MM.1S (cell line): ENCODE results near the gene ZNRF3.

Experiments used
- DNase-seq: peaks from one replicate; pipeline ENCODE4 v3.0.0-alpha.2; 2015
- H2AFZ ChIP-seq: fragments of 300-600 bp; sonication (generic); 2 replicates; pipeline ENCODE4 v1.6.0; 2016; ENCODE audit warnings: antibody characterized with exemption, low read length
- H3F3A ChIP-seq: fragments of 300-600 bp; sonication (generic); 2 replicates; pipeline ENCODE4 v1.6.1; 2016; ENCODE audit warnings: mild to moderate bottlenecking, antibody characterized with exemption, low read length, moderate library complexity, mixed read lengths; ENCODE audit not compliant: insufficient read depth
- H3K27ac ChIP-seq: fragments of 300-600 bp; sonication (generic); 2 replicates; pipeline ENCODE4 v1.5.1; 2016; ENCODE audit warnings: mild to moderate bottlenecking, low read length
- H3K27me3 ChIP-seq: fragments of 300-600 bp; sonication (generic); replicated peaks from 2 replicates; pipeline ENCODE4 v1.6.0; 2016; ENCODE audit warnings: low read length; ENCODE audit not compliant: insufficient read depth
- H3K36me3 ChIP-seq: fragments of 300-600 bp; sonication (generic); replicated peaks from 2 replicates; pipeline ENCODE4 v1.6.1; 2016; ENCODE audit warnings: mild to moderate bottlenecking, low read length, mixed read lengths; ENCODE audit not compliant: insufficient read depth
- H3K4me1 ChIP-seq: fragments of 300-600 bp; sonication (generic); 2 replicates; pipeline ENCODE4 v1.6.1; 2016; ENCODE audit warnings: low read length, mixed read lengths
- H3K4me2 ChIP-seq: fragments of 300-600 bp; sonication (generic); 2 replicates; pipeline ENCODE4 v1.6.0; 2016; ENCODE audit warnings: low read depth, low read length
- H3K4me3 ChIP-seq: fragments of 300-600 bp; sonication (generic); 2 replicates; pipeline ENCODE4 v1.5.1; 2016; ENCODE audit warnings: low read length, mixed read lengths
- H3K79me2 ChIP-seq: fragments of 300-600 bp; sonication (generic); 2 replicates; pipeline ENCODE4 v1.6.1; 2016; ENCODE audit warnings: mixed run types, low read length, mixed read lengths
- H3K9ac ChIP-seq: fragments of 300-600 bp; sonication (generic); 2 replicates; pipeline ENCODE4 v1.6.1; 2016; ENCODE audit warnings: low read length, mixed read lengths
- H3K9me2 ChIP-seq: fragments of 300-600 bp; sonication (generic); replicated peaks from 2 replicates; pipeline ENCODE4 v1.6.1; 2016; ENCODE audit warnings: mild to moderate bottlenecking, low read length, mixed read lengths; ENCODE audit not compliant: insufficient read depth
- H3K9me3 ChIP-seq: fragments of 300-600 bp; sonication (generic); replicated peaks from 2 replicates; pipeline ENCODE4 v1.6.1; 2016; ENCODE audit warnings: mild to moderate bottlenecking, low read length, mixed read lengths; ENCODE audit not compliant: insufficient read depth
- H4K20me1 ChIP-seq: fragments of 300-600 bp; sonication (generic); 2 replicates; pipeline ENCODE4 v1.6.1; 2016; ENCODE audit warnings: mild to moderate bottlenecking, low read length, moderate library complexity, mixed read lengths; ENCODE audit not compliant: insufficient read depth
- CTCF ChIP-seq: fragments of 300-600 bp; sonication (generic); IDR thresholded peaks from 2 replicates; pipeline ENCODE4 v1.5.1; 2016; ENCODE audit warnings: antibody characterized with exemption, low read length, mixed read lengths
- EZH2 ChIP-seq: fragments of 300-600 bp; sonication (generic); optimal IDR thresholded peaks from 2 replicates; pipeline ENCODE3; 2017; ENCODE audit warnings: low read depth, mild to moderate bottlenecking, antibody characterized with exemption, low read length, mixed read lengths
- EZH2phosphoT487 ChIP-seq: fragments of 300-600 bp; sonication (generic); IDR thresholded peaks from 2 replicates; pipeline ENCODE4 v1.6.1; 2018; ENCODE audit warnings: antibody characterized with exemption, low read length

ZNRF3 gene

DNA sequence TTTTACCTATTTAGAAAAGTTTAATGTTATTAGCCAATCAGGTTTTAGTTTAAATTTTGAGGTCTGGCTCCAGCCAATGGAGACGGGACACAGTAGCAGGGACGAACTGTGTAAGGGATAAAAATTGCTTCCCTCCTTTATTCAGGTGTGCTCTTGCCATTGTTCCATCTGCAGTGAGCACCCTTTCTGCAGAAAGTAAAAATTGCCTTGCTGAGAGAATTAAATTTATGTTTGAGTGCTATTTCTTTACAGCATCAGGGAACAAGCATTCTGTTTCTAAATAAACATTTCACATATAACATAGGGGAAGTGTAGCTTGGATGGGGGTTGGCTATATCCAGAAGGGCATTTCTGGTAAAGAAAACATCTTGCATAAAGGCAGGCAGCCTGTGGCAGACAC lies 36.4 kb upstream of the ZNRF3 start:
- no peaks in the 10 kb centered on the region for H3F3A ChIP-seq
- no peak for DNase-seq
- no peak overlapping the region for H3K4me2 ChIP-seq
- H3K9me3 ChIP-seq, result no peaks in the 10 kb centered on the region
- H4K20me1 ChIP-seq, result no peaks in the 10 kb centered on the region
- no peaks in the 10 kb centered on the region for H3K4me1 ChIP-seq
- TF ChIP-seq EZH2, result no peak
- TF ChIP-seq EZH2phosphoT487, result no peak
- no peak for TF ChIP-seq CTCF
- no peaks in the 10 kb centered on the region for H3K79me2 ChIP-seq
- no peak overlapping the region for H3K27ac ChIP-seq
- H3K9me2 ChIP-seq, result no peaks in the 10 kb centered on the region
- H2AFZ ChIP-seq, result no peak overlapping the region
- no peaks in the 10 kb centered on the region for H3K27me3 ChIP-seq
- H3K9ac ChIP-seq, result no peak overlapping the region
- H3K4me3 ChIP-seq, result no peak overlapping the region
- H3K36me3 ChIP-seq, result no peaks in the 10 kb centered on the region

- Histone ChIP-seq H3K9ac (no peak overlapping the region), H3K9me3 (no peaks in the 10 kb centered on the region), H3K79me2 (no peaks in the 10 kb centered on the region), H4K20me1 (no peaks in the 10 kb centered on the region), H3K9me2 (no peaks in the 10 kb centered on the region), H3K27ac (no peak overlapping the region), H3K36me3 (no peaks in the 10 kb centered on the region), H2AFZ (no peak overlapping the region), H3K4me1 (no peaks in the 10 kb centered on the region), H3F3A (no peaks in the 10 kb centered on the region), H3K4me3 (no peak overlapping the region), H3K27me3 (no peaks in the 10 kb centered on the region), H3K4me2 (no peak overlapping the region)
- peak; percentile 73 for DNase-seq
- peak; percentile 91 for TF ChIP-seq CTCF
- no peak for TF ChIP-seq EZH2phosphoT487
- no peak for TF ChIP-seq EZH2
Observed at GRCh38 chr22:28855355-28856094, 27.8 kb upstream of the ZNRF3 start.

DNA sequence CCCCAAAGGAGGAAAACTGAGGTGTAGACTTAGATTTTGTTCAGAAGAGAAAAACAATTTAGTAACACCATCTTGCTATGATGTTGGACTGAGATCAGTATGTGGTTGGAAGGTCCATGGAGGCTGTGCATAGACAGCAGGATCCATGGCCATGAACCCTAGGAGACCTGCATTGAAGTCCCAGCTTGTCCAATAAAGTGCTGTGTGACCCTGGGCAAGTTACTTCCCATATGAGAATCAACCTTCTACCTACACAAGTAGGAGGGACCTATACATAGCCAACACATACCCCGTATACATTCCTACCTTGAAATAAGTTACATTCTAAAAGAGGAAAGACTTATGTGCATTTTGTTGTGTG lies 27.3 kb upstream of the ZNRF3 start:
- Histone ChIP-seq H3K9me3 (no peaks in the 10 kb centered on the region), H3K4me2 (no peak overlapping the region), H3K9me2 (no peaks in the 10 kb centered on the region), H2AFZ (no peak overlapping the region), H3K27me3 (no peaks in the 10 kb centered on the region), H3K4me3 (no peak overlapping the region), H3K9ac (no peak overlapping the region), H3K79me2 (no peaks in the 10 kb centered on the region), H3F3A (no peaks in the 10 kb centered on the region), H3K4me1 (no peaks in the 10 kb centered on the region), H3K36me3 (no peaks in the 10 kb centered on the region), H4K20me1 (no peaks in the 10 kb centered on the region), H3K27ac (no peak overlapping the region)
- TF ChIP-seq EZH2phosphoT487 (no peak), CTCF (no peak), EZH2 (no peak)
- DNase-seq, result no peak
